Right atrium auricular region (tissue), 2 donors: ENCODE results near the gene PROSER2. TPM values are rescaled to one million over a fixed set of nuclear protein-coding genes. Genes with fewer than 3 reads are reported as not detected.

Source experiments
- DNase-seq: peaks from one replicate; pipeline ENCODE4 v3.0.0-alpha.2; 2019; ENCODE audit warnings: low spot score
- H3K27ac ChIP-seq, 2 donors: fragments of 200-600 bp; sonication (generic); 1 replicate in 1 of 2; 2 replicates in 1 of 2; pipeline ENCODE4 v1.5.1; 2016 to 2019
- H3K27me3 ChIP-seq, 2 donors: fragments of 200-600 bp; sonication (generic); one replicate each; pipeline versions ENCODE4 v1.5.1 to v1.6.0; 2017 to 2019
- H3K36me3 ChIP-seq: fragments of 200-600 bp; sonication (generic); one replicate; pipeline ENCODE4 v1.5.1; 2016
- H3K4me1 ChIP-seq, 2 donors: fragments of 200-600 bp; sonication (generic); one replicate each; pipeline versions ENCODE4 v1.5.1 to v1.6.0; 2017 to 2019
- H3K4me3 ChIP-seq, 2 donors: fragments of 200-600 bp; sonication (generic); 1 replicate in 1 of 2; 2 replicates in 1 of 2; pipeline ENCODE4 v1.5.1; 2017 to 2019; ENCODE audit warnings: mild to moderate bottlenecking in 1 of 2, moderate library complexity in 1 of 2
- H3K9me3 ChIP-seq, 2 donors: fragments of 200-600 bp; sonication (generic); one replicate each; pipeline ENCODE4 v1.5.1; 2019
- total RNA-seq, 2 donors: library from RNA; depleted of rRNA; stranded (reverse); fragments of >200 nt; gene quantifications; one replicate each; pipeline ENCODE4 v1.1.0, GENCODE V29; 2016
- TF ChIP-seq, protein P1 (sequence below), 2 donors: fragments of 200-600 bp; sonication (generic); IDR thresholded peaks; one replicate each; pipeline ENCODE4 v1.5.1; 2019; ENCODE audit warnings: antibody characterized with exemption in 2 of 2

PROSER2 gene
- total RNA-seq, 2 donors from 2014 or later: 1.3 to 3.1 TPM

DNA sequence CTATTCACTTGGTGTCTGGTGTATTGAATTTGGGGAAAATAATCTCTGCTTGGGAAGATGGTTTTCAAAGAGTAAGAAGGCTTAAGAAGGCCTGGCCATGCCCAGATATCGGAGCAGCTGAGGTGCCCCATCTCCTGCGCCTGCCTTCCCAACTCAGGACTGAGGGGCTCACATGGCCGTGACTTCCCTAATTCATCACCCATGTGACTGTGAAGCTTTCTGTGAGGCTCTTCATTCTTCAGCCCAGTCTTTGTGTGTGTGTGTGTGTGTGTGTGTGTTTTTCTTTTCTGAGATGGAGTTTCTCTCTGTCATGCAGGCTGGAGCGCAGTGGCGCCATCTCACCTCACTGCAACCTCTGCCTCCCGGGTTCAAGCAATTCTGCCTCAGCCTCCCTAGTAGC is 53.2 kb downstream of the PROSER2 start:
- H3K9me3 ChIP-seq: no peaks in the 10 kb centered on the region
- H3K27me3 ChIP-seq: no peaks in the 10 kb centered on the region
- DNase-seq: no peak
- peak overlapping the region in 1 of 2 donors; percentile 52 for H3K27ac ChIP-seq
- H3K4me1 ChIP-seq: peaks cover 0 to 30% of the 10 kb centered on the region in 2 donors
- H3K4me3 ChIP-seq: no peak overlapping the region
- no peaks in the 10 kb centered on the region for H3K36me3 ChIP-seq
- TF ChIP-seq, protein P1, sequence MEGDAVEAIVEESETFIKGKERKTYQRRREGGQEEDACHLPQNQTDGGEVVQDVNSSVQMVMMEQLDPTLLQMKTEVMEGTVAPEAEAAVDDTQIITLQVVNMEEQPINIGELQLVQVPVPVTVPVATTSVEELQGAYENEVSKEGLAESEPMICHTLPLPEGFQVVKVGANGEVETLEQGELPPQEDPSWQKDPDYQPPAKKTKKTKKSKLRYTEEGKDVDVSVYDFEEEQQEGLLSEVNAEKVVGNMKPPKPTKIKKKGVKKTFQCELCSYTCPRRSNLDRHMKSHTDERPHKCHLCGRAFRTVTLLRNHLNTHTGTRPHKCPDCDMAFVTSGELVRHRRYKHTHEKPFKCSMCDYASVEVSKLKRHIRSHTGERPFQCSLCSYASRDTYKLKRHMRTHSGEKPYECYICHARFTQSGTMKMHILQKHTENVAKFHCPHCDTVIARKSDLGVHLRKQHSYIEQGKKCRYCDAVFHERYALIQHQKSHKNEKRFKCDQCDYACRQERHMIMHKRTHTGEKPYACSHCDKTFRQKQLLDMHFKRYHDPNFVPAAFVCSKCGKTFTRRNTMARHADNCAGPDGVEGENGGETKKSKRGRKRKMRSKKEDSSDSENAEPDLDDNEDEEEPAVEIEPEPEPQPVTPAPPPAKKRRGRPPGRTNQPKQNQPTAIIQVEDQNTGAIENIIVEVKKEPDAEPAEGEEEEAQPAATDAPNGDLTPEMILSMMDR (IDR thresholded peaks at IDR 0.05): no peak

DNA sequence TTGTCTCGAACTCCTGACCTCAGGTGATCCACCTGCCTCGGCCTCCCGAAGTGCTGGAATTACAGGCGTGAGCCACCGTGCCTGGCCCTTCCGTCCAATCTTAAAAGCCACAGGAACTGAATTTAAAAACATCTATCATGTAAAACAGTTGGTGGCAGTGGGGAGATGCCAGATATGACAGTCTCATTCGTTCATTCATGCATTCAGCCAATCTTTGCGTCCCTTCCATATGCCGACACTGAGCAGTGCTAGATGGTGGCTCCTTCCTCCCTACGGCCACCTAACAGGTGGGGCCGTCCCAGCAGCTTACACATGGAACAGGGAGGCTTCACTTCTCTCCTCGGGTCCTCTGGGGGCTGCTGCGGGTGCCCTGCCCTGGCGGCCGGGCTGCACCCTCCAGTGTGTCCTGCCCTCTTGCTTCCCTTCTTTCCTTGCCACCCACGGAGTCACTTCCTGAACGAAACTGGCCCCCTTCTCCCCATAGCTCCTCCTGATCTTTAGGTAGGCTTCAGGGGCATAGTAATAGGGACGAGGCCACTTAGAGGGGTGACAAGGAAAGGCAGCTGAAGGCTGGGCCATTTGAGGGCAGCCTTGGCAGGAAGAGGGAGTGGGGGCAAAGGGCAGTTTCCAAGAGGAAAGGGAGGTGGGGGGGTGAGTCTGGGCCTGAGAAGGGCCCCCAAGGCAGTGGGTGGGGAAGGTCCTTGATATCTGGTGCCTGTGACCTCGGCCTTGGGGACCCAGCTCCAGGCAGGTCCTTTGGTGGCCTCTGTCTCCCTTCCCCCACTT is 53.8 kb downstream of the PROSER2 start:
- no peak overlapping the region for H3K4me3 ChIP-seq
- H3K36me3 ChIP-seq: no peaks in the 10 kb centered on the region
- H3K9me3 ChIP-seq: no peaks in the 10 kb centered on the region
- TF ChIP-seq, protein P1 (IDR thresholded peaks at IDR 0.05): no peak
- no peak overlapping the region for H3K27ac ChIP-seq
- peaks cover 0 to 23% of the 10 kb centered on the region in 2 donors for H3K4me1 ChIP-seq
- H3K27me3 ChIP-seq: no peaks in the 10 kb centered on the region
- DNase-seq: no peak

DNA sequence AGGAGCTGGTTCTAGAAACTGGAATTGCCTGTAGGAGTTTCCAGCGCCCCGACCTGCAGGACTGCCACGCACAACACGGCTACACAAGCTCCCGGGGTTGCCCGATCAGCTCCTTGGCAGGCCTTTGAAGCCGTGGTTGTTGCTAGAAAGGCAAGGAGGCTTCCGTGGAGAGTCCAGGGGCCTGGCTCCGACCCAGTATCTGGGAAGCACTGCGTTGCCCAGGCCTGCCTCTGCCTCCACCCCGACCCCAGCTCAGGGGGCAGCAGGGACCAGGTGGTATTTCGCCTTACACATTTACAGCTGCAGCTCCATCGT is 54.4 kb downstream of the PROSER2 start:
- no peak overlapping the region for H3K4me3 ChIP-seq
- DNase-seq: no peak
- H3K36me3 ChIP-seq: no peaks in the 10 kb centered on the region
- H3K4me1 ChIP-seq: peaks cover 0 to 23% of the 10 kb centered on the region in 2 donors
- H3K9me3 ChIP-seq: no peaks in the 10 kb centered on the region
- TF ChIP-seq, protein P1 (IDR thresholded peaks at IDR 0.05): no peak
- no peaks in the 10 kb centered on the region for H3K27me3 ChIP-seq
- H3K27ac ChIP-seq: no peak overlapping the region

DNA sequence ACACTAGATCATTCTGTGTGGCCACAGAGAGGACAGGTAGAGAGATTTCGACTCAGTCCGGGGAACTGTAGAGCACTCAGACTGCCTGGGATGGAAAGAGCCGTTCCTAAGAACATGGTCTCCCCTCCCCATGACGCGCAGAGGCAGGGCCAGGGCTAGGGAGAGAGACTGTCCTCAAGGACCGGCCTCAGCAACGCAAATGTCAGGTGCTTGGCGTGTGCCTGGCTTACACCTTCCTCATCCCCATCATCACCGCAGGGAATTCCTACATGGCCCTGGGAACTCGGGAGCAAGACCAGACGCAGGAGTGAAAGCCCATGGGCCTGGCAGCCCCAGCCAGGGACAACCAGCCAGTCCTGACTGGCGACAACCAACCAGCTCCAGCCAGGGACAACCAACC is 55.6 kb downstream of the PROSER2 start:
- Histone ChIP-seq H3K9me3 (no peaks in the 10 kb centered on the region), H3K27me3 (no peaks in the 10 kb centered on the region), H3K27ac (no peak overlapping the region), H3K4me3 (no peak overlapping the region), H3K36me3 (no peaks in the 10 kb centered on the region), H3K4me1 (peaks cover 0 to 23% of the 10 kb centered on the region in 2 donors)
- DNase-seq: no peak
- TF ChIP-seq, protein P1 (IDR thresholded peaks at IDR 0.05): no peak

DNA sequence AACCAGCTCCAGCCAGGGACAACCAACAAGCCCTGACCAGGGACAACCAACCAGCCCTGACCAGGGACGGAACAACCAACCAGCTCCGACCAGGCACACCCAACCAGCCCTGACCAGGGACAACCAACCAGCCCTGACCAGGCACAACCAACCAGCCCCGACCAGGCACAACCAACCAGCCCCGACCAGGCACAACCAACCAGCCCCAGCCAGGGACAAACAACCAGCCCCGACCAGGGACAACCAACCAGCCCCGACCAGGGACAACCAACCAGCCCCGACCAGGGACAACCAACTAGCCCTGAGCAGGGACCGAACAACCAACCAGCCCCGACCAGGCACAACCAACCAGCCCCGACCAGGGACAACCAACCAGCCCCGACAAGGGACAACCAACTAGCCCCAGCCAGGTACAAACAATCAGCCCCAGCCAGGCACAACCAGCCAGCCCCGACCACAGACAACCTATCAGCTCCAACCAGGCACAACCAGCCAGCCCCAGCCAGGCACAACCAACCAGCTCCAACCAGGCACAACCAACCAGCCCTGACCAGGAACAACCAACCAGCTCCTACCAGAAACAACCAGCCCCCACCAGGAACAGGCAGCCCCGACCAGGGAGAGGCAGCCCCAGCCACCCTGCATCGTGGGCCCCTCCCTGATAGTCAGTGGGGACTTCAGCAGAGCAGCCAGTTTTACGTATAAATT is 56.4 kb downstream of the PROSER2 start:
- Histone ChIP-seq H3K9me3 (no peaks in the 10 kb centered on the region), H3K4me1 (peaks cover 0 to 18% of the 10 kb centered on the region in 2 donors), H3K27ac (no peak overlapping the region), H3K36me3 (no peaks in the 10 kb centered on the region), H3K4me3 (no peak overlapping the region), H3K27me3 (no peaks in the 10 kb centered on the region)
- TF ChIP-seq, protein P1 (IDR thresholded peaks at IDR 0.05): no peak
- DNase-seq: no peak
